ENCODE results near the gene ENDOV.

DNA sequence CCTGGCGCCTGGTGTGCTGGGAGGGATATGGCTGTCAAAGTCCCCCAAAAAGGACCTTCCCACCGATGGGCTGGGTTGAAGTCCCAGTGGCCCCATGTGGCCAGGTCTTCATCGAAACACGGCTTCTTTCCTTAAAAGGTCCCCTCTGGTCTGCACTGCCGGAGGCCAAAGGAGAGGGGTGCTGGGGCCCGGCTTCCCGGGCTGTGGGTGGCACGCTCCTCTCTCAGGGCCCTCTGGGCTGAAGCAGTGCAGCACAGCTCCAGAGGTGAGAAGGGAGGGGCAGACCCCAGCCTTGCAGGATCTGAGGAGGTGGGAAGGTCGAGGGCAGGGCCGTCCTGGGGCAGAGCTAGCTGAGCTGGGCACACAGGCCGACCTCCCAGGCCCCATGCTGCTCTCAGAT lies 54.7 kb downstream of the ENDOV start:
- no peak for TF ChIP-seq CTCF (IDR thresholded peaks at IDR 0.05)
- TF ChIP-seq POLR2A (IDR thresholded peaks at IDR 0.05), result no peak

Data from body of pancreas (tissue), 4 donors.